GM23338 (cell line): Measurements from ENCODE around the gene DTNBP1. TPM values are rescaled to one million over a fixed set of nuclear protein-coding genes. Genes with fewer than 3 reads are reported as not detected.
"Not testable (repeated sequence)": the region's sequence is repeated elsewhere in the genome, so short reads cannot be mapped to it uniquely, and the experiment has no call there.

Source experiments
- ATAC-seq: fragments of 200-7000 bp; cut with Tn5 transposase; 3 replicates; pipeline ENCODE4 v1.9.1; 2020
- DNase-seq: peaks from one replicate; pipeline ENCODE4 v3.0.0-alpha.2; 2015; ENCODE audit warnings: low spot score
- H2AFZ ChIP-seq: fragments of 200-600 bp; sonication (generic); 2 replicates; pipeline ENCODE4 v1.8.0; 2016; ENCODE audit warnings: antibody characterized with exemption, mild to moderate bottlenecking, moderate library complexity
- H3F3A ChIP-seq: fragments of 200-600 bp; sonication (generic); replicated peaks from 2 replicates; pipeline ENCODE4 v1.8.0; 2017; ENCODE audit warnings: antibody characterized with exemption, mixed run types, low read depth
- H3K27ac ChIP-seq: fragments of 200-600 bp; sonication (generic); 2 replicates; pipeline ENCODE4 v1.6.1; 2016; ENCODE audit warnings: low read depth
- H3K27me3 ChIP-seq: fragments of 200-600 bp; sonication (generic); 2 replicates; pipeline ENCODE4 v1.8.0; 2016; ENCODE audit warnings: mild to moderate bottlenecking, mixed run types, moderate library complexity; ENCODE audit not compliant: insufficient read depth
- H3K36me3 ChIP-seq: fragments of 200-600 bp; sonication (generic); 2 replicates; pipeline ENCODE4 v1.8.0; 2016; ENCODE audit warnings: mild to moderate bottlenecking; ENCODE audit not compliant: insufficient read depth
- H3K4me1 ChIP-seq: fragments of 200-600 bp; sonication (generic); 2 replicates; pipeline ENCODE4 v1.8.0; 2016; ENCODE audit warnings: mild to moderate bottlenecking, moderate library complexity; ENCODE audit not compliant: insufficient read depth
- H3K4me2 ChIP-seq: fragments of 200-600 bp; sonication (generic); 2 replicates; pipeline ENCODE4 v1.7.1; 2017; ENCODE audit warnings: mixed run types
- H3K4me3 ChIP-seq: fragments of 200-600 bp; sonication (generic); 2 replicates; pipeline ENCODE4 v1.6.1; 2016; ENCODE audit warnings: mixed run types
- H3K79me2 ChIP-seq: fragments of 200-600 bp; sonication (generic); replicated peaks from 2 replicates; pipeline ENCODE4 v1.8.0; 2017; ENCODE audit warnings: mild to moderate bottlenecking; ENCODE audit not compliant: insufficient read depth
- H3K9me2 ChIP-seq: fragments of 200-600 bp; sonication (generic); 2 replicates; pipeline ENCODE4 v1.8.0; 2017; ENCODE audit not compliant: insufficient read depth
- H4K20me1 ChIP-seq: fragments of 200-600 bp; sonication (generic); replicated peaks from 2 replicates; pipeline ENCODE4 v1.8.0; 2017; ENCODE audit warnings: mild to moderate bottlenecking; ENCODE audit not compliant: insufficient read depth
- H3K27ac Mint-ChIP-seq: 2 replicates; pipeline ENCODE4 v1.8.0; 2020; ENCODE audit warnings: inconsistent platforms, mild to moderate bottlenecking, moderate library complexity, mixed read lengths
- H3K27me3 Mint-ChIP-seq: 3 replicates; pipeline ENCODE4 v1.8.0; 2022; ENCODE audit warnings: low read depth, mild to moderate bottlenecking, moderate library complexity, mixed read lengths, inconsistent platforms; ENCODE audit not compliant: insufficient read depth, poor library complexity
- H3K36me3 Mint-ChIP-seq: 3 replicates; pipeline ENCODE4 v1.8.0; 2021; ENCODE audit warnings: low read depth, mild to moderate bottlenecking, inconsistent platforms, moderate library complexity, mixed read lengths
- H3K4me1 Mint-ChIP-seq: 3 replicates; pipeline ENCODE4 v1.8.0; 2020; ENCODE audit warnings: mild to moderate bottlenecking, inconsistent platforms, mixed read lengths
- H3K4me3 Mint-ChIP-seq: 3 replicates; pipeline ENCODE4 v1.8.0; 2021; ENCODE audit warnings: moderate library complexity, mild to moderate bottlenecking, inconsistent platforms, mixed read lengths
- H3K9me3 Mint-ChIP-seq: 3 replicates; pipeline ENCODE4 v1.8.0; 2020; ENCODE audit warnings: moderate library complexity, mild to moderate bottlenecking, inconsistent platforms, mixed read lengths
- CREB1 ChIP-seq: fragments of 250-450 bp; sonication (Bioruptor Pico); IDR thresholded peaks from 2 replicates; pipeline ENCODE4 v1.5.0; 2020; ENCODE audit warnings: low read depth, mild to moderate bottlenecking, moderate library complexity
- EZH2 ChIP-seq: fragments of 200-600 bp; sonication (generic); IDR thresholded peaks from one replicate; pipeline ENCODE4 v1.8.0; 2017; ENCODE audit warnings: antibody characterized with exemption, mild to moderate bottlenecking, low read depth; ENCODE audit not compliant: unreplicated experiment
- EZH2phosphoT487 ChIP-seq: fragments of 200-600 bp; sonication (generic); IDR thresholded peaks from one replicate; pipeline ENCODE4 v1.8.1; 2018; ENCODE audit warnings: antibody characterized with exemption; ENCODE audit not compliant: unreplicated experiment
- JUNB ChIP-seq: IDR thresholded peaks from one replicate; pipeline ENCODE4 v1.6.1; 2016; ENCODE audit warnings: antibody characterized with exemption; ENCODE audit not compliant: unreplicated experiment
- ZNF114 ChIP-seq: fragments of 250-450 bp; sonication (Bioruptor Pico); IDR thresholded peaks from 2 replicates; pipeline ENCODE4 v1.5.0; 2020; ENCODE audit warnings: mild to moderate bottlenecking, moderate library complexity
- ZNF462 ChIP-seq: fragments of 250-450 bp; sonication (Bioruptor Pico); IDR thresholded peaks from 2 replicates; pipeline ENCODE4 v1.5.0; 2020; ENCODE audit warnings: mild to moderate bottlenecking, moderate library complexity
- polyA plus RNA-seq: library from polyadenylated mRNA; unstranded; fragments of >200 nt; fragmentation: Nextera tagmentation; extraction: Ambion mirVana; gene quantifications from 2 replicates; pipeline ENCODE4 v1.2.1, GENCODE V29; 2016
- total RNA-seq: library from RNA; depleted of rRNA; stranded (reverse); fragments of >200 nt; shearing (Covaris generic); gene quantifications from 2 replicates; pipeline ENCODE4 v1.2.3, GENCODE V29; 2014
- TF ChIP-seq, protein P1 (sequence below), 2 experiments: fragments of 200-600 bp in 1 of 2; sonication (generic) in 1 of 2; conservative IDR thresholded peaks; 2 replicates each; pipeline versions ENCODE4 v1.5.1 to v1.6.1; 2016 to 2017; ENCODE audit warnings: antibody characterized with exemption in 2 of 2, low read depth in 2 of 2, mild to moderate bottlenecking in 2 of 2, moderate library complexity in 1 of 2

DTNBP1 gene
- total and polyA plus RNA-seq, 2 experiments from 2014 or later: 12.1 to 20.1 TPM

DNA sequence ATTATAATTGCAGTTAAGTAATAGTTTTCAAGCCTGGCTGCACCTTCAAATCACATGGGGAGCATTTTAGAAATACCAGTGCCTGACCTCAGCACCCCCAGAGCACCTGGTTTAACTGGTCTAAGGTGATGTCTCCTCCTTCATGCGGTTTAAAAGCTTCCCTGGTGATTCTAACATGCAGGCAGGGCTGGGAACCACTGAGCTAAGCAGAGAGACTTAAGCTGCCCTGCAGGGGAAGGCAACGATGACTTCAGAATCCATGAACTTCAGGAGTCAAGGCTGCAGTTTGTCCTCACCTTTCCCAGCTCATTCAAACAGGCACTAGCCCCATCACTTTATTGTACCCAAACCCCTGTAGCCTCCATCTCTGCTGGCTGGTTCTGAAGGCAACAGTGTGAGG, 6.1 kb upstream of the DTNBP1 start:
- Histone ChIP-seq H3K4me3 (no peak overlapping the region), H3K9me2 (no peaks in the 10 kb centered on the region), H3K4me1 (no peaks in the 10 kb centered on the region), H3K27me3 (peaks cover 11% of the 10 kb centered on the region), H3K36me3 (no peaks in the 10 kb centered on the region), H2AFZ (peak overlapping the region; percentile 28; the same call in 1 of the 2 replicates), H4K20me1 (0 out of 2 replicates have a peak, but pooled peaks cover 4% of the 10 kb centered on the region), H3K4me2 (no peak overlapping the region), H3K27ac (no peak overlapping the region), H3K79me2 (no peaks in the 10 kb centered on the region), H3F3A (no peaks in the 10 kb centered on the region)
- Mint-ChIP-seq H3K4me1 (peaks cover 3% of the 10 kb centered on the region; the same call in 2 of the 3 replicates), H3K9me3 (no peaks in the 10 kb centered on the region), H3K27me3 (peaks cover 5% of the 10 kb centered on the region), H3K4me3 (no peak overlapping the region), H3K27ac (no peak overlapping the region), H3K36me3 (no peaks in the 10 kb centered on the region)
- no peak for TF ChIP-seq EZH2
- TF ChIP-seq ZNF114 (CRISPR knock-in tag): no peak
- TF ChIP-seq, protein P1, sequence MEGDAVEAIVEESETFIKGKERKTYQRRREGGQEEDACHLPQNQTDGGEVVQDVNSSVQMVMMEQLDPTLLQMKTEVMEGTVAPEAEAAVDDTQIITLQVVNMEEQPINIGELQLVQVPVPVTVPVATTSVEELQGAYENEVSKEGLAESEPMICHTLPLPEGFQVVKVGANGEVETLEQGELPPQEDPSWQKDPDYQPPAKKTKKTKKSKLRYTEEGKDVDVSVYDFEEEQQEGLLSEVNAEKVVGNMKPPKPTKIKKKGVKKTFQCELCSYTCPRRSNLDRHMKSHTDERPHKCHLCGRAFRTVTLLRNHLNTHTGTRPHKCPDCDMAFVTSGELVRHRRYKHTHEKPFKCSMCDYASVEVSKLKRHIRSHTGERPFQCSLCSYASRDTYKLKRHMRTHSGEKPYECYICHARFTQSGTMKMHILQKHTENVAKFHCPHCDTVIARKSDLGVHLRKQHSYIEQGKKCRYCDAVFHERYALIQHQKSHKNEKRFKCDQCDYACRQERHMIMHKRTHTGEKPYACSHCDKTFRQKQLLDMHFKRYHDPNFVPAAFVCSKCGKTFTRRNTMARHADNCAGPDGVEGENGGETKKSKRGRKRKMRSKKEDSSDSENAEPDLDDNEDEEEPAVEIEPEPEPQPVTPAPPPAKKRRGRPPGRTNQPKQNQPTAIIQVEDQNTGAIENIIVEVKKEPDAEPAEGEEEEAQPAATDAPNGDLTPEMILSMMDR (conservative IDR thresholded peaks at IDR 0.05; ENCODE audit: low read depth in 2 of 2): no peak
- ATAC-seq (peak; percentile 79), DNase-seq (peak; percentile 12)

- H3K4me1 ChIP-seq, H3K27ac ChIP-seq, H3K4me3 Mint-ChIP-seq, H3K4me3 ChIP-seq, H3F3A ChIP-seq, H3K4me2 ChIP-seq, H3K9me2 ChIP-seq, H2AFZ ChIP-seq, H3K36me3 ChIP-seq, H3K27ac Mint-ChIP-seq, H3K36me3 Mint-ChIP-seq, DNase-seq, H3K79me2 ChIP-seq, H4K20me1 ChIP-seq, ATAC-seq, H3K9me3 Mint-ChIP-seq, H3K4me1 Mint-ChIP-seq: not testable (repeated sequence)
- peaks cover 14% of the 10 kb centered on the region for H3K27me3 Mint-ChIP-seq
- peaks cover 21% of the 10 kb centered on the region for H3K27me3 ChIP-seq
Observed at GRCh38 chr6:15666896-15667295, 4.1 kb upstream of the DTNBP1 start.

DNA sequence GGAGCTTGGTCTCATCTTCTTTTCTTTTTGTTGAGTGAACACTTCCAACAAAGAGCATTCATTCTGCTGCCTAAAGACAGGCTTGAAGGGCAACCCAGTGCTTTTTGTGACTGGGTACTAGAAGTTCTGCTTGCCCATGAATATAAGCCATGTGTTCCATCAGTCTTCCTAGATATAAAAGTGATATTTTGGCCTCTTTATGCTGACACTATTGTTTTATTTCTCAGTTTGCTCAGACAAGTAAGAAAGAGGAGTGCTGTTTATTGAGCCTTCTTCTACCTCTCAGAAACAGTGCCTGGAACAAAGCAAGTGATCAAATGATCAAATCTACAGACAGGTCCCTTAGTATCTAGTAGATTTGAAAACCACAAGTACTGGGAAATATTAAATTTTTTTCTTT, 2.4 kb upstream of the DTNBP1 start:
- H3K36me3 ChIP-seq: 0 out of 2 replicates have a peak, but pooled peaks cover under 1% of the 10 kb centered on the region
- H3F3A ChIP-seq: peaks cover 10% of the 10 kb centered on the region; the same call in 1 of the 2 replicates
- no peak for DNase-seq
- H3K4me3 ChIP-seq: no peak overlapping the region
- H2AFZ ChIP-seq: no peak overlapping the region
- H3K4me3 Mint-ChIP-seq: no peak overlapping the region
- peaks cover under 1% of the 10 kb centered on the region; the same call in 1 of the 2 replicates for H4K20me1 ChIP-seq
- peaks cover 24% of the 10 kb centered on the region for H3K27me3 ChIP-seq
- no peak overlapping the region for H3K27ac Mint-ChIP-seq
- H3K27me3 Mint-ChIP-seq: peaks cover 14% of the 10 kb centered on the region
- H3K9me2 ChIP-seq: no peaks in the 10 kb centered on the region
- peaks cover 3% of the 10 kb centered on the region; the same call in 1 of the 2 replicates for H3K79me2 ChIP-seq
- ATAC-seq: no peak
- H3K36me3 Mint-ChIP-seq: no peaks in the 10 kb centered on the region
- H3K9me3 Mint-ChIP-seq: no peaks in the 10 kb centered on the region
- no peak overlapping the region for H3K4me2 ChIP-seq
- H3K27ac ChIP-seq: no peak overlapping the region
- H3K4me1 ChIP-seq: no peaks in the 10 kb centered on the region; the same call in 1 of the 2 replicates
- peaks cover 8% of the 10 kb centered on the region for H3K4me1 Mint-ChIP-seq
- no peak for TF ChIP-seq EZH2phosphoT487
- no peak for TF ChIP-seq EZH2
- no peak for TF ChIP-seq JUNB
- TF ChIP-seq CREB1 (CRISPR knock-in tag): no peak
- TF ChIP-seq ZNF462 (CRISPR knock-in tag): no peak
